Renal cortical epithelial cell (primary cell): Measurements from ENCODE around the gene GUCD1. TPM values are rescaled to one million over a fixed set of nuclear protein-coding genes. Genes with fewer than 3 reads are reported as not detected.

Experiments
- DNase-seq: peaks from one replicate; pipeline ENCODE4 v3.0.0-alpha.2; 2011; ENCODE audit warnings: low read depth
- total RNA-seq: library from RNA; depleted of rRNA; stranded (reverse); fragments of >200 nt; gene quantifications from 2 replicates; pipeline ENCODE4 v1.2.3, GENCODE V29; 2014

The GUCD1 gene
- total RNA-seq, 1 donor from 2014 or later = 129 TPM

- no peak for DNase-seq
Observed at GRCh38 chr22:24503843-24504338, 51.0 kb downstream of the GUCD1 start.

DNA sequence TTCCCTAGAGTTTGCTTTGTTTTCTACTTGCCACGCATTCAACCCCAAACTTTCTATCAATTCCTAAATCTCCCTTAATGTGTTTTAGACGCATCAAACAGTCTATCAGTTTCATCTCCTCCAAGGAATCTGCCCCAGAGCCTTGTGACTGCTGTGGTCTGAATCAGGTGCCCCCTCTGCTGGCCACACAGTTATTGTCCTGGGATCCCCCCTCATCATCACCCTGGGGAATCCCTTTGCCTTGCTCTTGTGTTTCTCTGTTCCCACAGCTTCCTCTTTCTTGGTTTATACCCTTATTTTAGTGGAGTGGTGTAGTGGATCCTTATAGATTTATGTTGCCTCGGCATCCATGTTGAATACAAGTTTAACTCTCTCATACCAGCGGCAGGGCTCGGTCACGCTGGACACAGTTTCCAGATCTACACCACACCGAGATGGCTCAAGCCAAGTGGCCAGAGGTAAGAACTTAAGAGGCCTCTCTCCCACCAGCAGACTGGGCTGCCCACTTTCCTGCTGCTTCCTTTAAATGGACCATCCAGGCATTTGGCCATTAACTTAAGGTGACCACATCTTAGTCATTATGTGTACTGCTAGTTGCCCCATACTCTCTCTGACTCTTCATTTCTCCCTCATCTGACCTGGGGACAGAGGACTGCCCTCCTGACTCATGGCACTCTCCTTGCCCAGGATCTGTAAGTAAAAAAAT lies 51.6 kb downstream of the GUCD1 start:
- peak; percentile 79 for DNase-seq

GRCh38 chr22:24502541-24502940 lies 52.4 kb downstream of the GUCD1 start:
- no peak for DNase-seq

DNA sequence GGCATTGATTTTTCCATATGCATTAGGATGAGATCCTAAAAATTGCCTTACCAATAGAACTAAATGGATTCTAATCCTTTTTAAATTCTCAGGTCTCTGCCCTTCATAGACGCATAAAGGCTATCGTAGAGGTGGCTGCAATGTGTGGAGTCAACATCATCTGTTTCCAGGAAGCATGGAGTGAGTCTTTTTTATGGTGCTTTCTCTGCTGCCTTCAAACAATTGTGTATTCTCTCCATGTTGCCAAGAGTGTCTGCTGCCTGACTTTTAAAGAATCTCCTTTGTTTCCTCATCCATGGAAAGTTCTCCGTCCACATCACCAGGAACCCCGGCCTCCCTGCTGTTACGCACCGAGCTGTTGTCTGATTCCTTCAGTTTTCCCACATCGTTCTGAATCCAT lies 52.9 kb downstream of the GUCD1 start:
- DNase-seq = no peak

DNA sequence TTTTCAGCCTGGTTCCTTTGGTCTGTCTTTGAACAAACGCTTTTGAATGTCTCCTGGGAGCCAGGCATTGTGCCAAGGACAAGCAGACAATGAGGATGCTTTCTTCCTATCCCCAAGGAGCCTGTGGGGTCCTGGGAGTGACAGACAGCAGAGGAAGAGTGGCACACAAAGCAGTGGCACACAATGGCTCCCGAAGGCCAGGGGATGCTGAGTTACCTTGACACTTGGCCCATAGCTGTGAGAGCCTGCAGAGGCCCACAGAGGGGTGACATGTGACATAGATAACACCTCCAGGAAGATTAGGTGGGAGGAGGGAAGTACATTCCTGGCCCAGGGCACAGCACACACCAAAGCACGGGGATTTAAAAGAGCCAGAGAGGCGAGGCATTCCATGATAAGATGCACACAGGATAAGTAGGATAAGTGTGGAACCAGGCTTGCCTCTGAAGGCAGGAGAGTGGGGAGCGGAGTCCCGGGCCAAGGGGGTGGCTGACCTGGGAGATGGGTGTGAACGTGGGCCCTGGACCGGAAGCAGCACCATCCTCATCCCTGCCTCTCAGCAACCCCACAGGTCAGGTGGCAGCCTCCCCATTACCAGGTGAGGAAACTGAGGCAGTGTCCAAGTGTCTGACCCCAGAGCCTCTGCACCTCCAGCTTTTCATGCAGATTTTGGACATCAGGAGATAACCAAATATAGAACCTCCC lies 53.5 kb downstream of the GUCD1 start:
- no peak for DNase-seq

DNA sequence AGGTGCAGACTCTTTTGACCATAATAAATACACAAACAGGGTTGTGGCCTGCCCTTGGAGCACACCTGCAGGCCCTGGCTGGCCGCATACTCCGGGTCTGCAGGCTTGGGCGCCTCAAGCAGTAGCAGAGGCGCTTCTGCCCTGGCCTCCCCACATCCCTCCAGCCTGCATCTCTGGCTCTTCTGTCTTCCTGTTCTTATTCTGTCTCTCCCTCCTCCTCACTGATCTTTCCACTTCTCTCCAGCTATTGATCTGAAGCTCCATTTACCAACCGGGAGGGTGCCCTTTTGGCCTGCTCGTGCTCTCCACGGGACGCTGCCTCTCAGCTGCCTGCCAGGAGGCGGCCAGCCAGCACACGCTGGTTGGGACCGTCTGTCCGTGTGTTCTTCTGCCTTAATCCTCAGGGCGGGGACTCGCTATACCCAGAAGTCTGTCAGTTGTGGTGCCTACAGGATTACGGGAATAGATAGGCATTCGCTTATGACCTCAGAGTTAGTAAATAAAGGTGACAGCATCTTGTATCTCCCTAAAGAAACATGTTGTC lies 54.6 kb downstream of the GUCD1 start:
- no peak for DNase-seq

- no peak for DNase-seq
Observed at GRCh38 chr22:24499706-24500276, 55.1 kb downstream of the GUCD1 start.

DNA sequence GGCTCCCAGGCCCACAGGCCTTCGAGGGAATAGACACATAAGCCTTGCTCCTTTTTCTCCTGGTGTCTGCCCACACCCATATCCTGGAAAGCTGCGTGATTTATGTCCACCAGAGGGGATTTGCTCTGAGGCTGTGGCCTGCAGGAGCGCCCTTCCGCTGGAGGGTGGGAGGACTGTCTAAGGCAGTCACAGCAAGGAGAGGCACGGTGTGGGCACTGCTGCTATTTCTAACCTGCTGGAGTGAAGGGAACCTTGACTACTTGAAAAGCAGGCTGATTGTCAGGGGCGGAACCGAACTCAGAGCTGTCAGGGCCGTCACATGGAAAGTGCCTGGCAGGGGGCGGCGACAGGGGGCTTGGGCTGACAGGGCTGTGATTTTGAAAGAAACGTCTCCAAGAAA lies 56.1 kb downstream of the GUCD1 start:
- DNase-seq = no peak

- DNase-seq = no peak
Observed at GRCh38 chr22:24497841-24498258, 57.1 kb downstream of the GUCD1 start.

GRCh38 chr22:24496661-24497060 lies 58.3 kb downstream of the GUCD1 start:
- no peak for DNase-seq

- DNase-seq = no peak
Observed at GRCh38 chr22:24496234-24496633, 58.7 kb downstream of the GUCD1 start.

DNA sequence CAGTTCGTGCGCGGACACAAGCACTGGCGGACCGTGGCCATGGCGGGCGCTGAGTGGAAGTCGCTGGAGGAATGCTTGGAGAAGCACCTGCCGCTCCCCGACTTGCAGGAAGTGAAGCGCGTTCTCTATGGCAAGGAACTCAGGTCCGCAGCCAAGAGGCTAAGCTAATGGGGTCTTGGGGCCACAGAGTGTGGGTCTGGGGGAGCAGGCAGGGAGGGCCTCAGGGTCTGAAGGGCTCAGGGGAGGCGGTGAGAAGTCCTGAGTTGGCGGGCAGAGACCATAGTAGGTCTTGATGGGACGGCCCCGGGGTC lies 59.6 kb downstream of the GUCD1 start:
- DNase-seq = no peak

DNA sequence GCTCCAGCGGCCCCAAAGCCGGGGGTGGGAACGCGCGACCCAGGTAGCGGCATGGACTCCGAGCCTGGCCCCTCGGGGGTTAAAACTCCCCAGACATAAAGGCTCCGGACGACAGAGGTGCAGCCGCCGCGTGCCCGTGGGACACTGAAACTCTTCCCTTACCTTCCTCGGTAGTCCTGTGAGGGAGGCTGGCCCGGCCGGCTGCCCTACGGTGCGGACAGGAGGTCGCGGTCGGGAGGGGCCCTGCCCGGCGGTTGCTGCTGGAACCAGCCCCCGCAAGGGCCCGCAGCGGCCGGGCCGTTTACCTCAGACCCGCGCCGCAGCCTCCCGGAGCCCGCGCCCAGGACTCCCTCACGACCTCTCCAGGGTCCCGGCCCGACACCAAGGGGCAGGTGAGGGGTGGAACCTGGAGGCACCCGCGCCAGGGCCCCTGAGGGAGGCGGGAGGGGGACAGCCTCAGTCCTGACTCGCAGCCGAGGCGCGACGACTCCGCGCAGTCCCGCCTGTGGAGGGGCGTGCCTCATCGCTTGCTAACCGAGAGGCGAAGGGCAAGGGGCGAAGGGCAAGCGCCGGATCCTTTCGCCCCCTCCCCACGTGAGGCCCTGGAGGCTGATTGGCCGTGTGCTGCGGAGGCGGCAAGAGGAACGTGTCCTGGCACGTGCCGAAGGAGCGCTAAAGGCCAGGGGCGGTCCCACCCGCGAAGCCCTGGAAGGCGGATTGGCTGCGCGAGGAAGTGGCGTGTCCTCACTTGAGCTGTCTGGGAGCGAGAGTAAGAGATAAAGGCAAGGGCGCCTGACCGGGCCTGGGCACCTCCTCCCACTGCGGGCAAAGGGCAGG lies 60.2 kb downstream of the GUCD1 start, which contains the start of gene UPB1:
Gene UPB1, plus strand, starts transcription at position 805 of the 837 bp plus-strand sequence. CDS start 72 bp downstream, outside the sequence.
- no peak for DNase-seq

GRCh38 chr22:24494167-24494527 lies 60.8 kb downstream of the GUCD1 start:
- DNase-seq = no peak

- no peak for DNase-seq
Observed at GRCh38 chr22:24492391-24492790, 62.5 kb downstream of the GUCD1 start.

Other genes starting within 250 kb of the GUCD1 start
- 0.17 and 0.80 TPM in 2 replicates for gene ADORA2A, start 127.5 kb downstream of the GUCD1 start, total RNA-seq
- gene UPB1, start 59.8 kb downstream of the GUCD1 start, total RNA-seq = not detected in 2 replicates
- 166 and 255 TPM in 2 replicates for gene SNRPD3, start 861 bp upstream of the GUCD1 start, total RNA-seq
- gene LRRC75B, start 37.9 kb upstream of the GUCD1 start, total RNA-seq = 7.8 and 8.2 TPM in 2 replicates
- gene GGT1, start 48.1 kb upstream of the GUCD1 start, total RNA-seq = 118 and 145 TPM in 2 replicates
- not detected in 2 replicates for gene PIWIL3, start 219.6 kb upstream of the GUCD1 start, total RNA-seq